ENCODE results near the gene TBC1D22A.

GRCh38 chr22:46851311-46851710 lies 88.9 kb downstream of the TBC1D22A start:
- TF ChIP-seq POLR2A (IDR thresholded peaks at IDR 0.05) = no peak
- TF ChIP-seq CTCF (IDR thresholded peaks at IDR 0.05) = no peak
